HS-5 (cell line): ENCODE data around the gene KLKB1.
"Not testable (repeated sequence)": the region's sequence is repeated elsewhere in the genome, so short reads cannot be mapped to it uniquely, and the experiment has no call there.

Experiments used
- DNase-seq: peaks from one replicate; pipeline ENCODE4 v3.0.0-alpha.2; 2012; ENCODE audit warnings: low read depth

The KLKB1 gene

GRCh38 chr4:186227744-186228513 is 622 bp downstream of the KLKB1 start:
- DNase-seq: no peak

GRCh38 chr4:186228514-186228894 is 1.2 kb downstream of the KLKB1 start:
- no peak for DNase-seq

DNA sequence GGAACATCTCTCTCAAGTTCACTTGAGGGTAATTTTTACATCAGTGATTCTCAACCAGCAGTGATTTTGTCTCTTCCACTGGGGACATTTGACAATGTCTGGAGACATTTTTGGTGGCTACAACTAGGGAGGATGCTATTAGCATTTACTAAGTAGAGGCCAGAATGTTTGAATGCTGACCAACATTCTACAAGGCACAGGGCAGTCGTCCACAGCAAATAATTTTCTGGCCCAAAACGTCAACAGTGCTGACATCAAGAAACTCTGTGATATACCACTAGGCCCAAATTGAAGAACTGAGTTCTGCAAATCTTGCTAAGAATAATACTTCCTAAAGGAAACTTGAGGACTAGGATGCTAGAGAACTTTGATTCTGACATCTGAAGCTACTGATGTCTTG is 7.1 kb downstream of the KLKB1 start:
- no peak for DNase-seq

DNA sequence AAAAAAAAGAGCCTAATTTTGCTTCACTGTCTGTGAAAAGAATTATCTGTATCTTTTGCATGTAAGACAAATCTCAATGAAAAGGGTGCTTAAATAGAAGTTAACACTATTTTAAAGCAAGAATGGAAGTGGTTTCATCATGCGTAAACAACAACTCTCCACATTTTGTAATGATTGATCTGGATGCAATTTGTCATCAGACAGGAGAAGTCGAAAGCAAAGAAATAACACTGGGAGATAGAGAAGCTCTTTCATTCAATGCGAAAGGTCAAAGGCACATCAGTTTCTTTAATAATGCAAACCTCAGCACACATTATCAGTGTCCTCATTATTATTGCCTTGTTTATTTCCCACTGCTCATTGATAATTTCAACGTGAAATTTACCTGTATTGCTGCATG is 8.8 kb downstream of the KLKB1 start:
- DNase-seq: no peak

DNA sequence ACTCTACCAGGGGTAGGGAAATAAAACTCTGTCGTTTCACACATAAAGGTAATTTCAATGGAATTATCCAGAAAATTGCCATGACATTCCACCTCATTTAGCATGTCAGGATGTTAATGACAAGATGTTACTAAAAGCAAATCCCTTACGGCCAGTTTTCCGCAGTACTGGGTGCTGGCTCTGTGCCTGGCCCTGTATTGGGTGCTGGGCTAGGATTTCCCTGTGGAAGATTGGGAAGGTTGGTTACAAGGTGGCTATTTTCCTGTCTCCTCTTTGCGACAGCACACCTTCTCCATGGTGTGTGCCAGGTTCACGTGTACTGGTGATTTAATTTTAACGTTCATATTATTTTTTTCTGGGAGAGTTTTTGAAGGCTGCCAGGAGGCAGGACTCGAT is 13.1 kb downstream of the KLKB1 start:
- DNase-seq: no peak

DNA sequence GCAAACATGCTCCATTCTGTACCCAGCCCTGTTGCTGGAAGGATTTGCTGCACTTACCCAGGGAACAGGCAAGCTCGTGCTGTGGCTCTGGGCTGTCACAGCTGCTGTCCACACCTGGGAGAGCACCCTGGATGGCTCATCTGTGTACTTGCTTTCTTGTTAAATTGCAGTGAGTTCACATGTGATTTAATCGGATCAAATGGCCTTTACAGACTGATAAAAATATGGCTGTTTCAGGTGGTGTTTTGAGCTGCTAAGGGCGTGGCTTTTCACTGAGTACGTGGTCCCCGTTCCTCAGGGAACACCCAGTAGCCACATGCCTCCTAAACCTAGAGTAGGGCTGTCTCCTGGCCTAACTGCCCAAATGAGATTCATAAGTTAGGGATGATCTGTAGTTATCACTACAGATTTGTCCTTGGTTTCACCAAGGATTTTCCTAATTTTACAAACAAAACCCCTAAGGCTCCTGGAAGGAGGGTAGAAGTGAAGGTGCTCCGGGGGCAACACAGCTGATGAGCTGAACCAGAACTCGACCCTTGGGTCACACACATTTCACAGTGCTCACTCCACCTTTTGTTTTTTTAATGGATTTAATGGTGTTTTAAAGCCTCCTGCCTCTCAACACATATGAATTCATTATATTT is 13.7 kb downstream of the KLKB1 start:
- DNase-seq: no peak

DNA sequence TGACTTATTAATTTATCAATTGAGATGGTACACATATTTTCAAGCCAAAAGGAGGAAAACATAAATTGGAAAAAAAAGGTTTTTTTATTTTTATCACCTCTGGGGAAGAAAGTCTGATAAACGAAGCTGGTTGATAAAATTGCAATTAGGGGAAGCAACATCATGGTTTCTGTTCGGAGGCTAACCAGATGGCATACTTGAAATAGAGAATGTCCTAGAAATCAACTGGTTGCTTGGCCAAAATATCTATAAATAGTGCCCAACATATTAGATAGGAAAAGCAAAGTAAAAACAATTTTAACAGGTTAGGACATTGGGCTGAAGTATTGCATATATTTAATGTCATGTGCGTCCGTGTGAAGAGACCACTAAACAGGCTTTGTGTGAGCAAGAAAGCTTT is 14.3 kb downstream of the KLKB1 start:
- DNase-seq: no peak

- DNase-seq: not testable (repeated sequence)
Measured at GRCh38 chr4:186242031-186242430, 14.7 kb downstream of the KLKB1 start.

- no peak for DNase-seq
Measured at GRCh38 chr4:186243331-186243730, 16.0 kb downstream of the KLKB1 start.

DNA sequence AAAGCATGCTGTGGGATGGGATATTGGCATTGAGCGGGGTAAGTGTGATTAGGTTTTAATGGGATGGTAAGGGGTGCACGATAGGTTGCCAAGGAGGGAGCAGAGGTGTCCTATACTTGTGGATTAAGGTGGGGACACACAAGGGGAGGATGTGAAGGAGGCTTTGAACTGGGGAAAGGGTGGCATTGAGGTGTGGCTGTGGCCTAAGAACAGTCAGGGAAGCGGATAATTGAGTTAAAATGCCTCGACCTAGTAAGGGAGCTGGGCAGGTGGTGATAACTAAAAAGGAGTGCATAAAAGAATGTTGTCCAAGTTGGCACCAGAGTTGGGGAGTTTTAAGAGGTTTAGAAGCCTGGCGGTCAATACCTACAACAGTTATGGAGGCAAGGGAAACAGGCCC is 17.5 kb downstream of the KLKB1 start:
- no peak for DNase-seq

DNA sequence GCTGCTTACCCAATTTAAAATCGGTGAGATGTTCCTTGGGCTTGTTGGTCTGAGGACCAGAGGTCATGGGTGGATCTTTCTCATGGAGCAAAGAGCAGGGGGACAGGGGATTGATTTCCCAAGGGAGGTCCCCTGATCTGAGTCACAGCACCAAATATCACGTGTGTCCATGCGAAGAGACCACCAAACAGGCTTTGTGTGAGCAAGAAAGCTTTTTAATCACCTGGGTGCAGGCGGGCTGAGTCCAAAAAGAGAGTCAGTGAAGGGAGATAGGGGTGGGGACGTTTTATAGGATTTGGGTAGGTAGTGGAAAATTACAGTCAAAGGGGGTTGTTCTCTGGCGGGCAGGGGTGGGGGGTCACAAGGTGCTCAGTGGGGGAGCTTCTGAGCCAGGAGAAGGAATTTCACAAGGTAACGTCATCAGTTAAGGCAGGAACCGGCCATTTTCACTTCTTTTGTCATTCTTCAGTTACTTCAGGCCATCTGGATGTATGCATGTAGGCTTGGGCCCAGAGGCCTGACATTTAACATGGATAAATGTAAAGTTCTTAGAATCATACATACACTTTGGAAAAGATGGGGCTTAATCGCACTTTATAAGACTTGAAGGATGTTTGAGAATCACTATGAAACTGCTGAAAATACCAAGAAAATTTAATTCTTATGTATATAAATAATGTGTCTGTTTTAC is 19.9 kb downstream of the KLKB1 start:
- DNase-seq: not testable (repeated sequence)

DNA sequence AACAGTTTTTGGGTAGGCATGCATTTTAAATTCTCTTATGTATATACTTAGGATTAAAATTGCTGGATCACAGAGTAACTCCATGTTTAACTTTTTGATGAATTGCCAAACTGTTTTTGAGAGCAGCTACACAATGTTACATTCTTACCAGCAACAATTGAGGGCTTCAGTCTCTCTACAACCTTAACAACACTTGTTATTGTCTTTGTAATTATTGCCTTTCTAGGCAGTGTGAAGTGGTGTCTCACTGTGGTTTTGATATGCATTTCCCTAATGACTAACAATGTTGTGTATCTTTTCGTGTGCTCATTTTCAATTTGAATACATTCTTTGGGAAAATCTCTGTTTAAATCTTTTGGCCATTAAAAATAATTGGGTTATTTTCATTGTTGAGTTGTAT is 21.3 kb downstream of the KLKB1 start:
- no peak for DNase-seq

GRCh38 chr4:186249785-186250754 is 22.8 kb downstream of the KLKB1 start:
- DNase-seq: peak; percentile 38

- no peak for DNase-seq
Measured at GRCh38 chr4:186250760-186251159, 23.5 kb downstream of the KLKB1 start.

DNA sequence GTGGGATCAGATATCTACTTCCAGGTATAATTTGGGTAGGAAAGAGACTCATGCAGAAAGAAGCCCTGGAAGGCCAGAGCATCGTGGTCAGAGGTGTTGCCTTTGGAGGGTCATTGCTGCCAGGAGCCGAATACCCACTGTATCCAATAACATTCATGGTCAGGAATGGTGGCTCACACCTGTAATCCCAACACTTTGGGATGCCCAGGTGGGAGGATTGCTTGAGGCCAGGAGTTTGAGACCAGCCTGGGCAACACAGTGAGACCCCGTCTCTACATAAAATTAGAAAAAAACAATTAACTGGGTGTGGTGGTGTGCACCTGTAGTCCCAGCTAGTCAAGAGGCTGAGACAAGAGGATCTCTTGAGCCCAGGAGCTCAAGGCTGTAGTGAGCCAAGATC is 27.8 kb downstream of the KLKB1 start:
- no peak for DNase-seq

GRCh38 chr4:186258216-186258811 is 31.0 kb downstream of the KLKB1 start:
- DNase-seq: no peak

DNA sequence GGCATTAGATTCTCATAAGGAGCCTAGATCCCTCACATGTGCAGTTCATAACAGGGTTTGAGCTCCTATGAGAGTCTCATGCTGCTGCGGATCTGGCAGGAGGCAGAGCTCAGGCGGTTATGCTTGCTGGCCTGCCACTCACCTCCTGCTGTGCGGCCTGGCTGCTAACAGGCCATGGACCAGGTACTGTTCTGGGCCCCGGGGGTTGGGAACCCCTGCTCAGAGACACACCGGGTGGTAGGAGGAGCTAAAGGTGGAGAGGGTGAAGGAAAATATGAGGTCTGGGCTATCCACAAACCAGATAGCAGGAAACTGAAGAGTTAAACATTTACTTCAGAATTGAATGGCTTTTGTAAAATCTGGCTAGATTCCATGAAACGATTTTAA is 32.8 kb downstream of the KLKB1 start:
- DNase-seq: no peak

DNA sequence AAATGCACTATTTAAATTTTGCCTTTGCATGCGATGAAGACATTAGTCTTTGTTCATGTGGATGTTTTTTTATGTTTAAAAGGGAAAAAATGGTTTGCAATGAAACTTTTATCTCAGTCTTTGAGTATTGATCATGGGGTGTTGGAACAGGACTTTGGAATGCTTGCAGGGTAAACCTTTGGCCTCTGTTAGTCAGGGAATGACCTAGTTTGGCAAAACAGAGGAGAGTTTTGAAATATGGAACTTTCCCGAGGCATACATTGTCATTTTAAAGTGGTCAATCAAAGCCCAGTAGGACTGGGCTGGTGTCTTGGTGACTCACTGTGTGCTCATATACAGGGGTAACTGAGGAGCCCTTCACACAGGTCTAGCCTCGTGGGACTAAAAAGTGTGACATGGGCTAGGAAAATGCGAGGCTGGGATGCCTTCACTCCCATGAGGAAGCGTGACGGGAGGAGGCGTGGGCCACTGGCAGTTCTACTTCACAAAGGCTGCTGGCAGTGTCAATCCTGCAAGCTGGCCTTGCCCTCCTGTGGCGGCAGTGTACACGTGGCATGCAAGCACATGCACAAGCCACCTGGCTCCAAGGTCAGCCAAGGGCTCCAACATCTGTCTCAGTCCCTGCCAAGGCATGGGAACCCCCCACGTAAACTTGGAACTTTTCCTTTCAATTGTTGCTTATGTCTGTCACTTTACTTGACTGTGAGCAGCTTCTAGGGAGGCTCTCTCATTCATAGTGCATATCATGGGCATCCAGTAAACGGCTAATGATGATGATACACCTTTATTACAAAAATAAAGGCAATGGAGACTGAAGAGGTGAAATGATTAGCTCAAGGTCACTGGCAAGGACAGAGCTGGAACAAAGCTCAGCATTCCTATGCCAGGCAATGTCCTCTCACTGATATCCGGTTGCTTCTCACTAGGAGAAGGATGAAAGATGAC is 33.5 kb downstream of the KLKB1 start:
- DNase-seq: peak; percentile 57

DNA sequence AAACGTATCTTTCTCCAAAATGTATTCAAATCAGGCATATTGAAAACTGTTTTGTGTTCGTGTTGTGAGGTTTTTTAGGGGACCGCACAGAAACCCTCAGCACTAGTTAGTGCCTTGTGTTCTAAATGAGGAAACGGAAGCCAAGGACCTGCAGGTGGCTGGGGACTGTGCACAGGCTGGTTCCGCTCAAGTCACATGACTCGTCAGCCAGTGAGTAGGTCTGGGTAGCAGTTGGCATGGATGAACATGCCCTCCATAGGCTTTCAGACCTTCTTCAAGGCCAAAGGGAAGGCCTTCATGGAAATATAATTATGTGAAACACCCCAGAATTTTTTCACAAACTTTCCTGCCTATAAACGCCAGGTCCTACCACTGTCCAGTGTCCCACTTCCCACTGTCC is 37.4 kb downstream of the KLKB1 start:
- DNase-seq: no peak

GRCh38 chr4:186265250-186265649 is 37.9 kb downstream of the KLKB1 start:
- not testable (repeated sequence) for DNase-seq
